Right hindlimb (tissue), 1 donor: Measurements from ENCODE around the gene INMT.
A peak's percentile ranks its signal among the peaks of the same experiment; 100 is the strongest.

Experiments
- DNase-seq: peaks from one replicate; pipeline ENCODE4 v3.0.0-alpha.2; 2018

INMT gene

DNA sequence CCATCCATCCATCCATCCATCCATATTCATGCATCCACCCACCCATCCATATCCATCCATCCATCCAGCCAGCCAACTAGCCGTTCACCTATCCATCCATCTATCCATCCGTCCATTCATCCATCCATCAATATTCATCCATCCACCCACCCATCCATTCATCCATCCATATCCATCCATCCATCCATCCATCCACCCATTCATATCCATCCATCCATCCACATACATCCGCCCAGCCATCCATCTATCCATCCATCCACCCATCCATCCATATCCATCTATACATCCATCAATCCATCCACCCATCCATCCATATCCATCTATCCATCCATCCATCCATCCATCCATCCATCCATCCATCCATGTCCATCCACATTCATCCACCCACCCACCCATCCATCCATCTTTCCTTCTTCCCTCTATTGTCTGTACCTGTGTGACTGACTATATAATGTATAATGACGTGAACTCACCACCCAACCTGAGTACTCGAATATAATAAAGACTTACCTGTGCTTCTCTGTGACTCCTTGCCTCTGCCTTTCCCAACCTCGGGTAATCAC is 2.5 kb downstream of the INMT start:
- DNase-seq = no peak

GRCh38 chr7:30755384-30756154 is 3.6 kb downstream of the INMT start:
- DNase-seq = peak; percentile 78

DNA sequence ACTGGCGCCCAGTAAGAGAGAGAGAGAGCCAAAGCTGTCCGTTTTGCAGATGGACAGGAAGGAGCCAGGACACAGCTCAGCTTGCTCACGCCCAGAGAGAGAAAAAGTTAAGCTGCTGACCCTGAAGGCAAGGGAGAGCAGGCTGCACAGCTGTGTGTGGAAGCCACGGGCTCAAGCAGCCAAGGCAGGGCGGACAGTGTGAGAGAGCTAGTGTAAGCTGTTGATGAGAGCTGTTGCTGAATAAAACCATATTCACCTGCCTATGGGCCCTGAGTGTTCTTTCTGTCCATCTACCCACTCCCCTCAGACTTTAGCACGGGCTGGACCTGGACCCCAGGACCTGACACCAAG is 5.4 kb downstream of the INMT start:
- DNase-seq = peak; percentile 43

DNA sequence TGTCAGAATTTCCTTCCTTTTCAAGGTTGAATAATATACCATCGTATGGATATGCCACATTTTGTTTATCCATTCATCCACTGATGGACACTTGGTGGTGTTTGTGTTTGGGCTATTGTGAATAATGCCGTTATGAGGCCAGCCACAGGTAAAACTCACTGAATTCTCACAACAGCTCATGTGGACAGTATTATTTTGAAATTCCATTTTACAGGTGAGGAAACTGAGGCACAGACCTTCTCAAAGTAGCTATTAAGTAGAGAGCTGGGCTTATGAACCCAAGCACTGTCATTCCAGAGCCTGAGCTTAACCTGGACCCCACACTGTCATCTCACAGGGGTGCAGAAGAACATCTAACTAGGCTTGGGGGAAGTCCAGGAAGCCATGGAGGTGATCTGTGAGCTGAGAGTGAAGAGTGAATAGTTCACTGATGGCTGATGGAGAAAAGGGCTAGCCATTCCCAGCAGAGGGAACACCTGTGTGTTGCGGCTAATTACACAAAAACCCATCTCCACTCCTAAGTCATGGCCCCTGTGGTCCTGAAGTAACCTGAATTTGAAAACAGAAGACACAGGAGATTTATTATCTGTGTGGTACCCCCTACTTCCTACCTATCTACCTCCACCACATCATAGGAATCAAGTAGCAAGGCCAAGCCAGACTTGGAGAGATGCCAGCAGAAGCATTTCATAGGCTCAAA is 8.7 kb downstream of the INMT start:
- no peak for DNase-seq

- DNase-seq = no peak
Observed at GRCh38 chr7:30761214-30762156, 9.6 kb downstream of the INMT start.

GRCh38 chr7:30764030-30764975 is 12.4 kb downstream of the INMT start:
- DNase-seq = peak; percentile 82

DNA sequence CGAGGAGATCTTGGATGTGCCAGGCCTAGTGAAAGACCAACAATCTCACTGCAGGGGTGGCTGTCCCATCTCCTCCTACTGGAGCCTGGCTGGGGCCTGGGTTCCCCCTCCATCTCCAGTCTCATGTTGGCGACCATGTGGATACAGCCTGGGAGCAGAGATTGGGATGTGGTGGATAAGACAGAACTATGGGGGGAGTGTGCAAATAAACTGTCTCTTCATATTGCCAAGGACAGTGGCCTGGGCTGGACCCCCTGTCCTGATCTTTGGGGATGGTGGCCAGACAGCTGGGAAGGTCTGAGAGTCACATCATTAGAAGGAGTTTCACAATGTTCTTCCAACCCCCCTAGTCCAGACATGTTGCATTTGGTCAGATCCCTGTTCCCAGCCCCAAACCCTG is 13.5 kb downstream of the INMT start:
- DNase-seq = no peak

DNA sequence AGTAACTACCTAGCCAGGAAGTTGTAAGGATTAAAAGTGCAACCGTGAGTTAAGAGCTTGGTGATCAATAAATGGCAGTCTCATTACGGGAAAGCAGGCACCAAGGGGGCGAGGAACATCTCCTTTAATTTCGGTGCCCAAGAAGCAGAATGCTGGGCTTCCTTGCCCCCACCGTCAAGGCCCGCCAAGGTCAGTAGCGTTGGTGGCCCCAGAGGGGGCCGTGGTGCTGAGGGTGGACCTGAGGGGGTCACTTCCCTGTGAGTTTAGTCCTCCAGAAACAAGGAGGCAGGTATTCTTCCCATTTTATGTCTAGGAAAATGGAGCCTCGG is 18.9 kb downstream of the INMT start:
- no peak for DNase-seq

GRCh38 chr7:30771174-30771879 is 19.4 kb downstream of the INMT start, which contains the start of gene MINDY4:
Gene MINDY4 (plus strand): TSS chr7:30771417. CDS start chr7:30771494, 77 bp downstream.
- peak; percentile 92 for DNase-seq

DNA sequence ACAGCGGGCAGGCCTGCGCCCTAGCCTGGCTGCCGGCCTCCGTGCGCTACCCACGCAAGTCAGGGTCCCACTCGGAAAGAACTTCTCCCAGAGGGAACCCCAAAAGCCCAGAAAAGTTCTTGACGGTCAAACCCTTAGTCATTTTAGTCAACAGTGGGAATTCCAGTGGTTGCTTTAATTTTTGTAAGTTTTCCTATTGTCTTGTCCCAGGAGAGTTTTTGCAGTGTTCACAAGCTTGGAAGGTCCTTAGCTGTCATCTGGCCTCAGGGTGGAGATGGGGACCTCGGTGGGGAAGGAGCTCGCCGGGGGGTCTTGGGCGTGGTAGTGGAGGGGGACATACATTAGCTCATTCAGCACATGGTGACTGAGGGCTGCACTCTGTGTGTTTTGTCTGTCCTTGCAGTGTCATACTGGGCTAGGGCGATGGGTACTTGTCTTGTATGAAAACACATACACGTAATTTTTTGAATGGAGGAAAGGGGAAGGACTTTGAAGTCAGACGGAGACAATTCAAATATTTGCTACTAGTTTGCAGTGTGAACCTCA is 20.0 kb downstream of the INMT start:
- peak; percentile 49 for DNase-seq

DNA sequence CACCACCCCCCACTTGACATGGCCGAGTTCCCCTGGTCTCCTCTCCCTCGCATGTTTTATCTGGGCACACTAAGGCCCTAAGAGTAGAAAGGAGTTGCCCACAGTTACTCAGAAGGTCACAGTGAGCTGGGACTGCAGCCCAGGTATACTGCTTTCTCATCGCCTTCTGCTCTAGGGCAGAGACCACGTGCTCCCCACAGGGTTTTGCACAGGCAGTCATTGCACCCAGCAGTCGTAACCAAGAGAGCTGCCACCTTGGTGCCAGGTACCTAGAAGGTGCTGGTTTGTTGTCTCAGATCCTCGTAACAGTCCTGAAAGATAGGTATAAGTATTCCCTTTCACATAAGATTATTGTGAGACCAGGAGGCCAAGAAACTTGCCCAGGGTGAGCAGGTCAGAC is 21.0 kb downstream of the INMT start:
- no peak for DNase-seq

GRCh38 chr7:30775992-30776391 is 24.1 kb downstream of the INMT start:
- no peak for DNase-seq

DNA sequence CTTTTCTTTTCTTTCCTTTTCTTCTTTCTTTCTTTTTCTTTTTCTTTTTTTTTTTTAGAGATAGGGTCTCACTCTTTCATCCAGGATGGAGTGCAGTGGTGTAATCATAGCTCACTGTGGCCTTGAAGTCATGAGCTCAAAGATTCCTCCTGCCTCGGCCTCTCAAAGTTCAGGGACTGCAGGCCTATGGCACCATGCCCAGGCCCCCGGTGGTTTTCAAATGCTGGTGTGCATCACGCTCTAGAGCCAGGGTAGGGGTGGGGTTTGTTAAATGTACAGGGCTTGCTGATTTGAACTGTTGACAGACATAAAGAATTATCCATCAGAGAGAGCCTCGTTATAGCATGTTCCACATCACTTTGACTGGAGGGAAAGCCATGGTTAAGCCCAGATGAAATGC is 25.0 kb downstream of the INMT start:
- no peak for DNase-seq

GRCh38 chr7:30778255-30779025 is 26.5 kb downstream of the INMT start:
- peak; percentile 48 for DNase-seq

- no peak for DNase-seq
Observed at GRCh38 chr7:30779574-30779973, 27.6 kb downstream of the INMT start.

- no peak for DNase-seq
Observed at GRCh38 chr7:30780941-30781340, 29.0 kb downstream of the INMT start.

DNA sequence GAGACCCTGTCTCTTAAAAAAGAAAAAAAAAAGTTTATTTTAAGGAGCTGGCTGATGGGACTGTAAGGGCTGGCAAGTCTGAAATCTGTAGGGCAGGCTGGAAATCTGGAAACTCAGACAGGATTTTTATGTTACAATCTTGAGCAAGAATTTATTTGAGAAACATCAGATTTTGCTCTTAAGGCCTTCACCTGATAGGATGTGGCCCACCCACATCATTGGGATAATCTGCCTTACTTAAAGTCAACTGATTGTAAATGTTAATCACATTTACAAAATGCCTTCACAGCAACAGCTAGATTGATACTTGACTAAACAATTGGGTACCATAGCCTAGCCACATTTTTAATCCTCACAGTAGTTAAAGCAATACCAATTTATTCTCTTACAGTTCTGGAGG is 30.8 kb downstream of the INMT start:
- DNase-seq = no peak

GRCh38 chr7:30785786-30786185 is 33.9 kb downstream of the INMT start:
- no peak for DNase-seq

DNA sequence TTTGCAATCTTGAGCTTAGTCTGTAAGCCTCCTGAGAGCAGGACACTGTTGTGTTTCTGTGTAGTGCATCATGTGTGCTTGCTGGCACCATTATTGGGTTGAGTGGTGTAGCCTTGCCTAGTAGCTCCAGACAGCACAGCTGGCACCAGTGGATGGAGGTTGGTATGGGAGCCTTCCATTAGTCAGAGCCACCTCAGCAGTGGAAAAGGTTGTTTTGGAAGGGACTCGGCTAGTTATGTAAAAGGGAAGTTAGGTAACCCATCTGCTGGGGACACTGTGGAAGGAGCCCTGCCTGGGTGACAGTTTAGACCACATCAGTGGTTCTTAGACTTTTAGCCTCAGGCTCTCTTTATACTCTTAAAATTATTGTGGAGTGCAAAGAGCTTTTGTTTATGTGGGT is 35.6 kb downstream of the INMT start:
- no peak for DNase-seq

DNA sequence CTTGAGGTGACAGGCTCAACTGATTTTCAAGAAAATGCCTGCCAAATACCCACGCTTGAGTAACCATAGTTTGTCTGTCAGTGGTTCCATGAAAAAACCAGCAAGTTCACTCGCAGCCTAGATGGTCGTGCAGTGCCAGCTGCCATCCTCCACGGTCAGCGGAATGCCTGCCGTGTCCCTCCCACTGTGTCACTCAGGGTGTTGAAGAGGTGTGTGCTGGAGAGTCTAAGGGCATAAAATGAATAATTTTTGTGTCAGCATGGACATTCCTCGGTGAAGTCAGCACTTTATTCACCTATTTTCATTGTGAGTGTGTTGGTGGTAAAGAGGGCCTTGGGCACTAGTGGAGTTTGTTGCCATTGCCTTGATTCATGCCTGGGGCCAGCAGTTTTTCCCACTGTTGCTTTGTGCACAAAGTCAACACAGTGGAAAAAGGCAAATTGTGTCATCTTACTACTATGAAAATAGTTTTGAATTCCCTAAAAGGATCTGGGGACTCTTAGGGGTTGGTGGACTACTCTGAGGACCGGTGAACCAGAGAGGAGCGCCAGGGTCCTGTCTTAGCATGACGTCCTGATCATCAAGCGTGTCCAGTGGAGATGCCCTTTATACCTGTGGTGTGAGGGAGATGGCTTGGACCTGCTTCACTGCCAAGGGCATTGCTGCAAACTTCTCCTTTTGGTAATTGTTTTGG is 36.9 kb downstream of the INMT start:
- no peak for DNase-seq
